K562 treated with DMSO at 1 percent for 48 hours (cell line): Measurements from ENCODE around the gene SYTL5. TPM values are rescaled to one million over a fixed set of nuclear protein-coding genes. Genes with fewer than 3 reads are reported as not detected.

Experiments used
- total RNA-seq: library from RNA; unstranded; fragments of 300-600 nt; gene quantifications from 2 replicates; pipeline ENCODE4 v1.2.3, GENCODE V29; 2022; ENCODE audit warnings: low replicate concordance; ENCODE audit errors: extremely low read depth

The SYTL5 gene
- total RNA-seq = not detected in 2 replicates

GRCh38 chrX:38006291-38006690 lies at the start of gene SYTL5:
TSS of gene SYTL5 (plus strand) at chrX:38006553. CDS start at chrX:38033890, 27,337 bp downstream.

Other genes starting within 250 kb of the SYTL5 start
- gene CYBB, start 226.5 kb upstream of the SYTL5 start, total RNA-seq = not detected in 2 replicates
- not detected in 2 replicates for gene DYNLT3, start 159.0 kb upstream of the SYTL5 start, total RNA-seq
- not detected in 2 replicates for gene SRPX, start 214.3 kb downstream of the SYTL5 start, total RNA-seq